HG03039 (cell line): ENCODE measurements around the gene CYP4X1.
"Not testable (repeated sequence)": the region's sequence is repeated elsewhere in the genome, so short reads cannot be mapped to it uniquely, and the experiment has no call there.

Experiments
- ATAC-seq: cut with Tn5 transposase; IDR thresholded peaks from one replicate; pipeline ENCODE4 v1.9.1; 2021; ENCODE audit warnings: mild to moderate bottlenecking, moderate library complexity; ENCODE audit not compliant: unreplicated experiment

The CYP4X1 gene

GRCh38 chr1:47023268-47024140 lies at the start of gene CYP4X1:
CYP4X1 (plus strand) TSS chr1:47023669; CDS start chr1:47023818, 149 bp downstream.
- ATAC-seq, result no peak

DNA sequence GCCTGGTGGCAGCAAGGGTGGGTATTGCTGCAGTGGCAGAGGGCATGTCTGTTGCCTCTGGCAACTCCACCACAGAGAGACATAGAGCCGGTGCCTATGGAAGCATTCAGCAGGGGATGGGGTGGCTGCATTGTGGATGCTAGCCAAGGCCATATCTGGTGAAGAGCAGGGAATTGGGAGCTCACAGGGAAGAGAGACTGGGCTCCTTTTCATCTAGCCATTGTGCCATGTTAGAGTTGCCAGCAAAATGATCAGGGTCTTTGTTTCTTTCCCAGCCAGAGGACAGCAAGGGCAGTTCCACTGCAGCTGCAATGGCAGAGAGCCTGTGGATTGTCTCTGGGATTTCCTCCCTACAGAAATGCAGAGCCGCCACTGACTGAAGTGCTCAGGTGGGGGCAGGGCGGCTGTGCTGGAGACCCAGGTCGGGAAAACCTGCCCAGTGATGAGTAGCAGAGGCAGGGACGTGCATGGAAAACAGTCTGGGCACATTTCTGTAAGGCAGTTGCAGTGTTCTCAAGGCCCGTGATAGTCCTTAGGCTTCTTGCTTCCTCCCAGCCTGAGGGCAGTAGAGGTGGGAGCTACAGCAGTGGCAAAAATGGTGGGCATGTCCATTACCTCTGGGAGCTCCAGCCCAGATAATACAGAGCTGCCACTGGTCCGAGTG lies 40.2 kb upstream of the CYP4X1 start:
- no peak for ATAC-seq

- no peak for ATAC-seq
Measured at GRCh38 chr1:46983830-46984586, 39.5 kb upstream of the CYP4X1 start.

GRCh38 chr1:46990541-46990940 lies 32.9 kb upstream of the CYP4X1 start:
- ATAC-seq, result not testable (repeated sequence)

GRCh38 chr1:46991083-46991923 lies 32.2 kb upstream of the CYP4X1 start:
- ATAC-seq, result no peak

DNA sequence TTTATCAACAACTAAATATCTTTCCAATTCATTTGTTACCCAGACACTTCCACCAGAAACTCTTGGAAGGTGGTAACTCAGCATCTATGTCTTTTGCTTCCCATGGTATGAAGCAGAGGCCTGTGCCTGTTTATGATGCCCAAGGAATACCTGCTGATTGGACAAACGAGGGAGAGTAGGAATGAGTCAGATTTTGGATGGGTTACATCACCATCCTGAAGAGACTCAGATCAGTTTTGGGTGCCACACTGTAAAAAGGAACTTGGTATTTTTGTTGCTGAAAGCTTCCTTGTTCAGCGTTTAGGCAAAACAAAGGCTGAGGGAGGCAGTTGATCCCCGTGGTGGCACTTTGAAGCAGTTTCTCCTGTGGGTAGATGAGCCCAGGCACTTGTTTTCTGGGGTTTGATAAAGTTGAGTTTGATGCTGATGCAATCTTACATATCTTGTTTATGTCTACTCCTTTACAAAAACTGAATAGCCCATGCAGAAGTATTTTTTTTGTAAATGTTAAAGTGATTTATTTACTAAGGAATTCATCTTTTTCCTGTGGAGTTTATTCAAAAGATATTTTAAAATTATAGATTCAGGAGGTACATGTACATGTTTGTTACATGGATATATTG lies 26.7 kb upstream of the CYP4X1 start:
- ATAC-seq, result no peak

DNA sequence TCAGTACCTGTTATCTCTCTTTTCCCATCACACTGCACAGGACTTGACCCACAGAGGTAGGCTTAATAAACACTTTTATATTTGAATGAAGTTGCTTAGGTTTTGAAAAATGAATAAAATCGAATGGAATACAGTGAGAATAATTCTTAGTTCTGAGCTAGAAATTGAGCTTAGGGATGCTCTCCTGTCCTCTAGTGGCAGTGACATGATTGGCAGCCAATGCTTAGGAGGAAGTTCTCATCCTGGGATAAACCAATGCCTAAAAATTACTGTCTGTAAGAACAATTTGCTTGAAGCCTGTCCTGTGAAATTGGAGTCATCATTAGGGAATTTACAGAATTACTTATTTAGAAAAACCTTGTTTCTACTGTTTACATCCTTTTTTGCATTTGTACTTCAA lies 21.3 kb upstream of the CYP4X1 start:
- no peak for ATAC-seq

- ATAC-seq, result no peak
Measured at GRCh38 chr1:47003896-47004403, 19.5 kb upstream of the CYP4X1 start.

DNA sequence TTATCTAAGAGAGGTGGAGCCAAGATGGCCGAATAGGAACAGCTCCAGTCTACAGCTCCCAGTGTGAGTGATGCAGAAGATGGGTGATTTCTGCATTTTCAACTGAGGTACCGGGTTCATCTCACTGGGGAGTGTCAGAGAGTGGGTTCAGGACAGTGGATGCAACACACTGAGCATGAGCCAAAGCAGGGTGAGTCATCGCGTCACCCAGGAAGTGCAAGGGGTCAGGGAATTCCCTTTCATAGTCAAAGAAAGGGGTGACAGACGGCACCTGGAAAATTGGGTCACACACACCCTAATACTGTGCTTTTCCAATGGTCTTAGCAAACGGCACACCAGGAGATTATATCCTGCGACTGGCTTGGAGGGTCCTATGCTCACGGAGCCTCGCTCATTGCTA lies 17.0 kb upstream of the CYP4X1 start:
- ATAC-seq, result not testable (repeated sequence)

DNA sequence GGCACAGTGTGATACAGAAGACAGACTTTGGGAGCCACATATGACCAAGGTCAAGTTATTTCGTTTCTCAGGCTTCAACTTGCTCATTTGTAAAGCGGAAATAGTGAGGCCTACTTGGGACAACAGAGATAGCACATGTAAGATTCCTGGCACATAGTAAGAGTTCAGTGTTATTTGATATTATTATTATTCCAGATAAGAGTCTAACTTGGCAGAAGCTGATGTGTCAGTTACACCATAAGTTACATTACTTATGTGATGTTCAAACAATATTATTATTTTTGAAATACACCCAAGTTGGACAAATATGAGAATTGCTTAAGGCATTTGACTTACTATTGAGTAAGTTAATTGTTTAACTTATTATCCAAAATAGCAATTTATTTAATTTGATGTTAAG lies 10.2 kb upstream of the CYP4X1 start:
- no peak for ATAC-seq

DNA sequence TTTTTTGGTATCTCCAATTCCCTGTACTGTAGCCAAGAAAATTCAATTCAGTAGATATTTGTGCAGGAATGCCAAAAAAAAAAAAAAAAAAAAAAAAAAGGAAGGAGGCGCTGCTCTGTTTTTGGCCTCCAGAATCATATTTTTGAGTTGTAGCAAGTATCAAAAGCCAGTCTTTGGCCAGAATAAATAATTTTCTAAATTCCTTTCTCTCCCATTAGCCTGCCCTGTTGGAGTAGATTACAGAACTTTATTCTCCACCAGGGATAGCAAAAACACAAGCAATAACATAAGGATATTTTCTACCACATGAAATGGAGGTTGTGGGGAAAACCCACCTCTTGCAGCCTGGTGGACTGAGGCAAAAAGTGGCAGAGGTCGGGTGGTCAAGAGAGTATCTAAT lies 2.4 kb upstream of the CYP4X1 start:
- no peak for ATAC-seq

- no peak for ATAC-seq
Measured at GRCh38 chr1:47024141-47024801, 802 bp downstream of the CYP4X1 start.

DNA sequence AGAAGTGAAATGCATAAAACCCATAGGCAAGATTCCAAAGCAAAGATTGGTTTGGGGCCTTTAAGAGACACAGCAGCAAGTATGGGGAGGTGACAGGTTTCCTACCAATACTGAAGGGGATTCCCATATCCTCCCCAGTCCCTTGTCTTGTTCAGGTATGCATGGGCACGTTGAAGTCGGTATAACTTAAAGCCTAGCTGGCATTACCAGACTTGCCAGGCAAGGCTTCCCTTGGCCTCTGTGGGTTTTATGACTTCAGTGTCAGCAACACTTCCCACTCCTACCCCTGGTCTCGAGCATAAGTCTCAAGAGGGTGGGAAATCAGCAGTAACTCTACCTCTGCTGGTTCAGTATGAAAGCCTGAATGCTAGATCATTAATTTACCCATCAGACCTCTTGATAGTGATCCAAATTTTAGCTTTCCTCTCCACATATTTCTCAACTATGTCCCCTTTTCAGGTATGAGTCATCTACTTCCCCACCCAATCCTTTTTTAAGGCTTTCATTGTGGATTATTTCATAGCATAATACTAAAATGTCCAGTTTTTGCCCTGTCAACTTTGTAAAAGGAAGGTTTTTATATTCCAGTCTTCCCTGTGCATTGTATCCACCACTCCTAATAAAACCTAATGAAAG lies 6.8 kb downstream of the CYP4X1 start:
- no peak for ATAC-seq

- no peak for ATAC-seq
Measured at GRCh38 chr1:47031059-47031458, 7.6 kb downstream of the CYP4X1 start.

GRCh38 chr1:47031585-47031984 lies 8.1 kb downstream of the CYP4X1 start:
- ATAC-seq, result no peak

DNA sequence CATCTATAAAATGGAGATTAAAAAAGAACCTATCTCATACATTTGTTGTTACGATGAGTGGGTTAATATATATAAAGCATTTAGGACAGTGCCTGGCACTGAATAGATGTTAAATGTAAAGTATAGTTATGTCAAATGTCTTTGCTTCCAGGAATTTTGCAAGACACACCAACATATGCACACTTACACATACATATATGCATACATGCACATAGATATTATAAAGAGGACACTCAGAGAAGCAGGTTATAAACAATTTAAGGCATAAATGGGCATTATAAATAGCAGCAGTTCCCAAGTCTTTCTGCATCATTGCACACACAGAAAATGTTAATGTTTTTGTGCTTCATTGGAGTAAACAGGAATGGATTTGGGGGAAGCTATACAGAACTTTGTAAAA lies 13.3 kb downstream of the CYP4X1 start:
- ATAC-seq, result no peak

DNA sequence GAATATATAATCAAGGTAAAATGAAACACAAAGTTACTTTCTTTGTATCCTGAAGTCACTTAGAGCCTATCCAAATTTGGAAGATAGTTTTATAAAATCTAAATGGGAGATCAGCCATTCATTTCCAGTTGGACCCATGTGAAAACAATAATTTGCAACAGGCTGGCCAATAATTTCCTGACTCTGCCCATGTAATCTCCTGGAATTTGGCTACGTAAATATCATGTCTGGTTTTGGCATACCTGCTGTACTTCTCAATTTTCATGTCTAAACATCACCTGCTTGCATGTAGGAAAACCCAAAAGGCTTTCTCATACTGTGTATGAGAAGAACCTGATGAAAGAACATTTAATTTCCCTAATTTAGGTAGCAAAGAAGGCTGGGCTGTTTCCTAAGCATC lies 35.9 kb downstream of the CYP4X1 start:
- no peak for ATAC-seq

DNA sequence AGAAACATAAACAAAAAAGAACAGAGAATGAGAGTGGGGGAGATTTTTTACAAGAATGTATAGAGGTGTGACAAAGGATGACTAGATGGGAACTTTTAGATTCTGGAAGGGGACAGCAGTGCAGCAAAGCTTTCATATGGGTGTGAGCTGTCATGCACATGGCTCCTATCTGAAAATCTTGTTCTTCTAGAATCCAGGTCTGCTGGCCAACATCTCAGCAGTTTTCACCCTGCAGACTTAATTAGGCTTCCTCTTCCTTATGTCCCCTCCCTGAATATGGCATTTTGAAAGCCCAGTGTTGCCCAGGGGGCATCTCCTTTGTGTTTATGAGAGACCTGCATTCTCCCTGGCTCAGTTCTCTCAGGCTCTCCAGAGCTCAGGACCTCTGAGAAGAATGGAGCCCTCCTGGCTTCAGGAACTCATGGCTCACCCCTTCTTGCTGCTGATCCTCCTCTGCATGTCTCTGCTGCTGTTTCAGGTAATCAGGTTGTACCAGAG lies 43.7 kb downstream of the CYP4X1 start, which contains the start of gene CYP4Z1:
CYP4Z1 (plus strand) TSS at position 135 of the 498 bp plus-strand sequence; CDS start at position 395, 260 bp downstream.
- ATAC-seq, result no peak

DNA sequence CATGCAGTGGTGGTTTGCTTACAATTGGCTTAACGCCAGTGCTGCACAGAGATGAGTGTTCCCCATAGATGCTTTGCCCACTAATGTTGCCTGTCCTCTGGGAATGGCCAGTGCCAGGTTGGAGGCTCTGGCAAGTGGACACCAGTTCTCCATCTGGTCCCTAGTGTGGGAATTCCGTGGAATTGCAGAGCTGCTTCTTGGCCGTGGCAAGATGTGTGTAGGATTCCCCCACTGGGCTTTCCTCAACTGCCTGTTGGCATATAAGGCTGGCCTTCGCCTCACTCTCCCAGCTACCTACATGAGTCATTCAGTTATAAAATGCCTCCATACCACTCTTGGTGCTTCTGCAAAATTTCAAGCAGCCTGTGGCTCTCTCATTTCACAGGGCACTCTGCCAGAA lies 45.6 kb downstream of the CYP4X1 start:
- ATAC-seq, result not testable (repeated sequence)
